ENCODE results near the gene SEPTIN5.
"Not testable (repeated sequence)": the region's sequence is repeated elsewhere in the genome, so short reads cannot be mapped to it uniquely, and the experiment has no call there.

SEPTIN5 gene

DNA sequence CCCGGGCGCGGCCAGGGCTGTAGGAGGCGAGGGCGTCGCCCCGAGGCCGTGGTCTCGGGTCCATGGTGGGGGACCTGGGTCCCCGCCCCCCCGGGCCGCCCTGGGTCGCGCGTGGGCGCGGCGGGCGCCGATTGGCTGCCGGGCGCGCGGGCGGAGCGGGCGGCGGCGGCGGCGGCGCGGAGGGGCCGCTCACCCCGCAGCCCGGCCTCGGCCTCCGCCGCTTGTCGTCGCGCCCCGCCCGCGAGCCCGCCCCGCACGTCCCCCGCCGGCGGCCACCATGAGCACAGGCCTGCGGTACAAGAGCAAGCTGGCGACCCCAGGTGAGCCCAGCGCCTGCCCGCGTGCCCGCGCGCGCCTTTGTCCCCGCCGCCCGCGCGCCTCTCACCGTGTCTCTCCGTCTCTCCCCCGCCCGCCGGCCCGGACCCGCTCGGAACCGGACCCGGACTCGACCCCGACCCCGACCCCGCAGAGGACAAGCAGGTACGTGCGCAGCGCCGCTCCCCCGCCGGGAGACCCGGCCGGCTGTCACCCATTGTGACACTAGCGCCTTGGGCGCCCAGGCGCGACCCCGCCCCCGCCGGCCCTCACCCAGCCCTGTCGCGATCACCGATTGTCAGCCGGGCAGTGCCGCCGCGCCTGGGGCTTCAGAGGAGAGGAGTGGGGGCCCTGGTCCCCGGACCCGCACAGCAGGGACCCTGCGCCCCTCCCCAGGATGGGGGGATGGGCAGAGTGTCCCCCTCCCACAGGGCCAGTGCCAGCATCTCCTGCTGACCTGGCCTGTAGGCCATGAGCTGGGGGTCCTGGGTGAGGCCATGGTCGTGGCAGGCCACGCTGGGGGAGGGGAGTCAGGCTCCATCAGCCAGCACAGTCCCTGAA, at the start of gene SEPTIN5:
Gene SEPTIN5, plus strand, starts transcription at position 192 of the 876 bp plus-strand sequence. Its CDS starts 86 bp downstream, at position 278.
- DNase-seq (ENCODE audit: low read depth in 2 of 2) = no peak

DNA sequence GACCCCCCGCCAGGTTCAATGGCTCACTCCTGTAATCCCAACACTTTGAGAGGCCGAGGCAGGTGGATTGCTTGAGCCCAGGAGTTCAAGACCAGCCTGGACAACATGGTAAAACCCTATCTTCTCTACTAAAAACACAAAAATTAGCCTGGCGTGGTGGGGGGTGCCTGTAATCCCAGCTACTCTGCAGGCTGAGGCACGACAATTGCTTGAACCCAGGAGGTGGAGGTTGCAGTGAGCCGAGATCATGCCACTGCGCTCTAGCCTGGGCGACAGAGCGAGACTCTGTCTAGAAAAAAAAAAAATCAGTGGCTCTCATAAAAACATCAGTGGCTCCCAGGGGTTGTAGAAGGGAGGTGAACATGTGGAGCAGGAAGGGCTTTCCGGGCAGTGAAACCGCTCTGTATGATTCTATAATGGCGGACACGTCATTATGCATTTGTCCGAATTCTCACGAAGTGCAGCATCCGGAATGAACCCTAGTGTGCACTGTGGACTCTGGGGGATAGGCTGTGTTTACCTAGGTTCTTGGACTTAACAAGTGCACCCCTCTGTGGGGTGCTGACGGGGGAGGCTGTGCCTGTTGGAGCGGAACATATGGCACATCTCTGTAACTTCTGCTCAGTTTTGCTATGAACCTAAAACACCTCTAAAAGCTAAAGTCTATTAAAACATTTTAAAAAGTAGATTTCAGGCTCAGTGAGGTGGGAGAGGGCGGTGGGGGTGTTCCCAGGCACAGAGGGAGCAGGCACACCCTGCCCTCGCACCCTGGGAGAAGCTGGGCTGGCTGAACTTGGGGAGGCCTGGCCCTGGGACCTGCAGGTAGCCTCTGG, 49.1 kb upstream of the SEPTIN5 start:
- no peak for DNase-seq (ENCODE audit: low read depth in 2 of 2)

GRCh38 chr22:19665784-19666672, 48.3 kb upstream of the SEPTIN5 start:
- no peak for DNase-seq (ENCODE audit: low read depth in 2 of 2)

DNA sequence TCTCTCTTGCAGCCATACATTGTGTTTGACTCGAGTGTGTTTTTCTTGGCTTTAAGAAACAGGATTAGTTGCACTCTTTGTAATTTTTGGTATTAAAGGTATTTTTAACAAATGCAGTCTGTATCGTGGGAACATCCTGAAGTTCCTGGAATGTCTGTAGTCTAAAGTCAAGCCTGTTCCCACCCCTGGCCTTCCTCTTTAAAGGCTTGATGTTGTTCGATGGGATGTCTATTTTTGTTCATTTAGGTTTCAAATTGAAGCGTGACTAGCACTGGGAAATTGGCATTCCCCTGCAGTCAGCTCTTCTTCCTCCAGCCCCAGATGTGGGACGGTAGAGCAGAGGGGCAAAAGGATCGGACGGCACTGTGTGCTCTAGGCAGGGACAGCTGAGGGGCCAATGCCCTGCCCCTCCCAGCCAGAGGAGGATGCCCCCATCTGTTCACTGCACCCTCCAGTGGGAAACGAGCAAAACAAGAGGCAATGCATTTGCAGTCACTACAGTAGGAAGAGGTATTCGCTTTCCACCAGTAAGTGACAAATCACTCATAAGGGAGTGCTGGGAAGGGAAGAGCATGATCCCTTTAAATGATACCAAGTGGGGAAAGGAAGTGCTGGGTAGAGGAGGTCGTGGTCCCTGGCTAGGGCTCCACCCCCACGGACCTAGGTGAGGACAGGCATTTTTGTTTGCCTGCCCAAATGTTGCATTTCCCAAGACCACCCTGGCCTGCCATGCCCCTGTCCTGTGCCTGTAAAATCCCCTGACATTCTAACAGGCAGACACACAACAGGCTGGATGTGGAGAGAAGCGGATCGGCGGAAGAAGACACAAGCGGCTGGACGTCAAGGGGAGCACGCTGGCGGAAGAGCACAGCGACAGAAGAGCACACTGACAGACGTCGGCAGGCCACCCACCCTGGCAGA, 47.4 kb upstream of the SEPTIN5 start:
- no peak for DNase-seq (ENCODE audit: low read depth in 2 of 2)

- no peak for DNase-seq (ENCODE audit: low read depth in 2 of 2)
Measured at GRCh38 chr22:19667872-19668740, 46.2 kb upstream of the SEPTIN5 start.

GRCh38 chr22:19668748-19669147, 45.6 kb upstream of the SEPTIN5 start:
- DNase-seq (ENCODE audit: low read depth in 2 of 2) = no peak

- no peak for DNase-seq (ENCODE audit: low read depth in 2 of 2)
Measured at GRCh38 chr22:19669570-19669969, 44.7 kb upstream of the SEPTIN5 start.

- DNase-seq (ENCODE audit: low read depth in 2 of 2) = no peak
Measured at GRCh38 chr22:19671316-19671715, 43.0 kb upstream of the SEPTIN5 start.

- DNase-seq (ENCODE audit: low read depth in 2 of 2) = no peak
Measured at GRCh38 chr22:19672054-19672776, 42.1 kb upstream of the SEPTIN5 start.

GRCh38 chr22:19673660-19674059, 40.6 kb upstream of the SEPTIN5 start:
- DNase-seq (ENCODE audit: low read depth in 2 of 2) = no peak

DNA sequence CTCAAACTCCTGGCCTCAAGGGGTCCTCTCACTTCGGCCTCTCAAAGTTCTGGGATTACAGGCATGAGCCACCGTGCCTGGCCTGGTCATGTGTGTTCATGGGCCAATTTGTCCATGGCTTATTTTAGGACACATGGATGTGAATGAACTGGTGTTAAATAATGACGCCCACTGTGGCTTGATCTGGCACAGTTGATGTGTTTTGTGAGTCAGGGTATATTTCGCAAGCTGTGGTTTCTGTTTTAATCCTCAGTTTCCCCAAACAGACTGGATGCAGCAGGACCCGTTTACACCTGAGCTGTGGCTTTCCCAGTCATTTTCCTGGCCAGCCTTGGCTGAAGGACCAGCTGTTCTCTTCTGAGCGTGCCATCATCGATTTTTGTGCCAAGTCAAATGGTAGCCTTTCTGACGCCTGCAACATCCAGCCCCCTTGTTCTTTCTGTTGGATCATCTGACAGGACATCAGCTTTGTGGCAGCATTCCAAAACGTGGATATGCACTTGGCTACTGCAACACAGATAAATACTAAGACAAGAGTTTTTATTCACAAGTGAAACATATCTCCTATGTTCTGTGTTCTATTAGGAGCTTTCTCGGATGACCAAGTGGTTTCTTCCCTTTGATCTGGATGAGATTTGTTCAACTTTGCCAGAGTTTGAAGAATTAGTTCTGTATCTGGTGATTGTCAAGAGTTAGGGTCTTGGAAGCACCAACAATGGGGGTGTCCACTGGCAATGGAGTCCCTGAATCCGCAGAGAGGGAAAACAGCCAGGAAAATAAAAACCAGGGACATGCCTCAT, 40.0 kb upstream of the SEPTIN5 start:
- DNase-seq (ENCODE audit: low read depth in 2 of 2) = no peak

GRCh38 chr22:19674929-19675253, 39.4 kb upstream of the SEPTIN5 start:
- no peak for DNase-seq (ENCODE audit: low read depth in 2 of 2)

DNA sequence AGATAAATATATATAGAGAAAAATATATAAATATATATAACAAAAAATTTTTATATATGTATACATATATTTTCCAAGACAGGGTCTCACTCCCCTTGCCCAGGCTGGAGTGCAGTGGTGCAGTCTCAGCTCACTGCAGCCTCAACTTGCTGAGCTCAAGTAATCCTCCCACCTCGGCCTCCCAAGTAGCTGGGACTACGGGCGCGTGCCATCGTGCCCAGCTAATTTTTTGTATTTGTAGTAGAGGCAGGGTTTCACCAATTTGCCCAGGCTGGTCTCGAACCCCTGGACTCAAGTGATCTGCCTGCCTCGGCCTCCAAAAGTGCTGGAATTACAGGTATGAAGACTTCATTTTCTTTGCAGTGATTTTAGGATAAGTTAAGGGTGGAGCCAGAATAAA, 38.9 kb upstream of the SEPTIN5 start:
- DNase-seq (ENCODE audit: low read depth in 2 of 2) = no peak

DNA sequence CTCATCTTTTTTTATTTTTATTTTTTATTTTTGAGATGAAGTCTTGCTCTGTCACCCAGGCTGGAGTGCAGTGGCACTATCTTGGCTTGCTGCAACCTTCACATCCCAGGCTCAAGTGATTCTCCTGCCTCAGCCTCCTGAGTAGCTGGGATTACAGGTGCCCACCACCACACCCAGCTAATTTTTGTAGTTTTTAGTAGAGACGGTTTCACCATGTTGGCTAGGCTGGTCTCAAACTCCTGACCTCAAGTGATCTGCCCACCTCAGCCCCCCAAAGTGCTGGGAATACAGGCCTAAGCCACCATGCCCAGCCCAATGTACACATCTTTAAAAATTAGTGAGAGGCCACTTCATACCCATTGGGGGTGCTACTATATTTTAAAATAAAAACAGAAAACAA, 37.9 kb upstream of the SEPTIN5 start:
- not testable (repeated sequence) for DNase-seq (ENCODE audit: low read depth in 2 of 2)

DNA sequence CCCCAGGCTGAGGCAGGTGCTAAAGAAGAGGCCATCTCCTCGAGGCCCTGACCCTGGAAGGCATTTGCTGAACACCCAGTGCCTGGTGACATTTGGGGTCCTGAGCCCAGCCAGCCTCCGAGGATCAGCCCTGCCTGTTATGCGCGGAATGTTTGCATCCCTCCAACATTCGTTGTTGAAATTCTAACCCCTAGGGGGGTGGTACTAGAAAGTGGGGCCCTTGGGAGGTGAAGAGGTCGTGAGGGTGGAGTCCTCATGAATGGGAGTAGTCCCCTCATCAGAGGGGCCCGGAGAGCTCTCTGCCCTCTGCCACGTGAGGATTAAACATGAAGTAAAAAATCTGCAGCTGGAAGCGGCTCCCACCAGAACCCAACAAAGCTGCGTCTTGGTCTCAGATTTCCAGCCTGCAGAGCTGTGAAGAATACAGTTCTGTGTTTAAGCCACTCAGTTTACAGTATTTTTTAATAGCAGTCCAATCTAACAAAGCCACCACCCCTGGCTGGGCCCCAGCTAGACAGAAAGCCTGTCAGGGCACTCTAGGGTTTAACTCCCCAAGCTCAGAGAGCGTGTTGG, 35.3 kb upstream of the SEPTIN5 start:
- no peak for DNase-seq (ENCODE audit: low read depth in 2 of 2)

- DNase-seq (ENCODE audit: low read depth in 2 of 2) = peak in 1 of 2 donors; percentile 35
Measured at GRCh38 chr22:19679522-19680101, 34.7 kb upstream of the SEPTIN5 start.

DNA sequence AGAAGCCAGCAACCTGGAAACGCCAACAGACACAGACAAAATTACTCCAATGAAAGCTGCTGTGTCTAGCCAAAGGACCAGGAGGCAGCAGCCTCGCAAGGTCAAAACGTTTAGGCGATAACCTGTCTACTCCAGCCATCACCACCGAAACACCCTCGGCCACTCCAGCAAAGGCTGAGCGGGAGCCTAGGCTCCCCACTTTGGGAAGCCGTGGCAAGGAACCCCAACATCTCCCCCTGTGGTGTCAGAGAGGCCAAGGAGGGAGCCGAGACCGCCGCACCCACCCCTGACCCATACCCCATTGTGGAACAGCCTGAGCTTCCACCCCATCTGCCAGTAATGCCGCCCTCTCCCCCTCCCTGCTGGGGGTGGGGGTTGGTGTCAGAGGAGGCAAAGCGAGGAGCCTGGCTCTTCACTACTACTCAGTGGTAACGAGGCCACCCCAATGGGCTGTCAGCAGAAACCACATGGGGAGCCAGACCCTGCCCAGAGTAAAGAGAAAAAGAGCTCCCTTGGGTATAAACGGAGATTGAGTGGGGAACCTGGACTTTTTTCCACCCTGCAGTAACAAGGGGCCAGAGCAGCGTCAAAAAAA, 33.9 kb upstream of the SEPTIN5 start:
- no peak for DNase-seq (ENCODE audit: low read depth in 2 of 2)

Measured in stimulated activated CD4-positive, alpha-beta T cell treated with anti-CD3 and anti-CD28 coated beads, Interleukin-1b, Interleukin-23, amount 100 ng/mL, for 1 hour (primary cell).